BLaER1 treated with 17β-estradiol and CSF1 and Interleukin-3, amounts not matched to agents 10 nM and 100 nM (cell line): Measurements from ENCODE around the gene MSI2.

Source experiments
- H3K27ac ChIP-seq, 11 experiments: shearing (Covaris generic); formaldehyde crosslinking; 2 replicates each; pipeline ENCODE4 v1.8.1; 2022
- H3K27me3 ChIP-seq, 11 experiments: shearing (Covaris generic); formaldehyde crosslinking; 2 replicates each; pipeline ENCODE4 v1.8.1; 2022
- H3K36me3 ChIP-seq, 11 experiments: shearing (Covaris generic); formaldehyde crosslinking; 2 replicates each; pipeline ENCODE4 v1.8.1; 2022
- H3K4me1 ChIP-seq, 10 experiments: shearing (Covaris generic); formaldehyde crosslinking; 2 replicates each; pipeline ENCODE4 v1.8.1; 2022
- H3K4me2 ChIP-seq, 11 experiments: shearing (Covaris generic); formaldehyde crosslinking; 2 replicates each; pipeline ENCODE4 v1.8.1; 2022
- H3K4me3 ChIP-seq, 10 experiments: shearing (Covaris generic); formaldehyde crosslinking; 2 replicates each; pipeline ENCODE4 v1.8.1; 2022
- H3K9ac ChIP-seq, 11 experiments: shearing (Covaris generic); formaldehyde crosslinking; 2 replicates each; pipeline ENCODE4 v1.8.1; 2022
- H3K9me3 ChIP-seq, 11 experiments: shearing (Covaris generic); formaldehyde crosslinking; replicated peaks in 1 of 11; 2 replicates each; pipeline ENCODE4 v1.8.1; 2022
- H4K20me1 ChIP-seq, 11 experiments: shearing (Covaris generic); formaldehyde crosslinking; 2 replicates each; pipeline ENCODE4 v1.8.1; 2022
- Cebpa-rat ChIP-seq, 11 experiments: shearing (Covaris generic); IDR thresholded peaks; 2 replicates each; pipeline ENCODE4 v1.8.1; 2022

Gene MSI2

GRCh38 chr17:57255776-57256681 is at the start of gene MSI2:
Gene MSI2, plus strand, starts transcription at chr17:57256523. Its CDS starts 220 bp downstream, at chr17:57256743.
- H3K9me3 ChIP-seq: peaks cover 5 to 8% (median 6%) of the 10 kb centered on the region in 11 experiments; a peak in 15 of 22 replicates
- TF ChIP-seq Cebpa-rat (IDR thresholded peaks at IDR 0.05): no peak
- peaks cover 27 to 46% (median 33%) of the 10 kb centered on the region in 10 experiments for H3K4me1 ChIP-seq
- H3K27me3 ChIP-seq: no peaks in the 10 kb centered on the region
- peaks cover 0 to 22% (median 0%) of the 10 kb centered on the region in 11 experiments; a peak in 3 of 22 replicates for H3K36me3 ChIP-seq
- peaks cover 0 to 20% (median 0%) of the 10 kb centered on the region in 11 experiments; a peak in 6 of 22 replicates for H4K20me1 ChIP-seq
- peak within 1 kb of the TSS; percentile 66 to 81 (median 76) for H3K4me3 ChIP-seq
- peak within 1 kb of the TSS; percentile 78 to 86 (median 83) for H3K9ac ChIP-seq
- peak within 1 kb of the TSS; percentile 91 to 100 (median 97) for H3K4me2 ChIP-seq
- peak within 1 kb of the TSS in 10 of 11 experiments; percentile 55 to 86 (median 76); a peak in 20 of 22 replicates for H3K27ac ChIP-seq

GRCh38 chr17:57206928-57207327 is 49.4 kb upstream of the MSI2 start:
- H4K20me1 ChIP-seq: no peaks in the 10 kb centered on the region; a peak in 1 of 22 replicates
- no peak for TF ChIP-seq Cebpa-rat (IDR thresholded peaks at IDR 0.05)
- no peak overlapping the region for H3K9ac ChIP-seq
- no peaks in the 10 kb centered on the region for H3K36me3 ChIP-seq
- H3K27ac ChIP-seq: no peak overlapping the region
- H3K4me3 ChIP-seq: no peak overlapping the region
- H3K27me3 ChIP-seq: no peaks in the 10 kb centered on the region
- peaks cover 29 to 48% (median 41%) of the 10 kb centered on the region in 11 experiments for H3K9me3 ChIP-seq
- H3K4me1 ChIP-seq: peaks cover 0 to 6% (median 0%) of the 10 kb centered on the region in 10 experiments; a peak in 2 of 20 replicates
- H3K4me2 ChIP-seq: no peak overlapping the region

- no peaks in the 10 kb centered on the region; a peak in 1 of 22 replicates for H4K20me1 ChIP-seq
- H3K27me3 ChIP-seq: no peaks in the 10 kb centered on the region
- H3K36me3 ChIP-seq: no peaks in the 10 kb centered on the region
- H3K4me3 ChIP-seq: no peak overlapping the region
- no peak overlapping the region for H3K27ac ChIP-seq
- H3K9ac ChIP-seq: no peak overlapping the region
- peaks cover 29 to 48% (median 41%) of the 10 kb centered on the region in 11 experiments for H3K9me3 ChIP-seq
- no peak for TF ChIP-seq Cebpa-rat (IDR thresholded peaks at IDR 0.05)
- H3K4me1 ChIP-seq: peaks cover 0 to 6% (median 0%) of the 10 kb centered on the region in 10 experiments; a peak in 2 of 20 replicates
- H3K4me2 ChIP-seq: no peak overlapping the region
Observed at GRCh38 chr17:57207396-57207795, 48.9 kb upstream of the MSI2 start.

- no peak overlapping the region for H3K4me3 ChIP-seq
- no peaks in the 10 kb centered on the region for H3K27me3 ChIP-seq
- H3K9me3 ChIP-seq: peaks cover 37 to 52% (median 48%) of the 10 kb centered on the region in 11 experiments
- H3K4me1 ChIP-seq: peaks cover 0 to 2% (median 0%) of the 10 kb centered on the region in 10 experiments; a peak in 2 of 20 replicates
- no peak for TF ChIP-seq Cebpa-rat (IDR thresholded peaks at IDR 0.05)
- no peak overlapping the region for H3K9ac ChIP-seq
- H3K4me2 ChIP-seq: no peak overlapping the region
- H3K36me3 ChIP-seq: no peaks in the 10 kb centered on the region
- no peaks in the 10 kb centered on the region for H4K20me1 ChIP-seq
- no peak overlapping the region for H3K27ac ChIP-seq
Observed at GRCh38 chr17:57210224-57210553, 46.1 kb upstream of the MSI2 start.

- Histone ChIP-seq H3K4me3 (no peak overlapping the region), H3K9me3 (peaks cover 37 to 51% (median 44%) of the 10 kb centered on the region in 11 experiments), H3K36me3 (no peaks in the 10 kb centered on the region), H3K4me2 (no peak overlapping the region), H3K9ac (no peak overlapping the region), H3K27ac (no peak overlapping the region), H4K20me1 (no peaks in the 10 kb centered on the region), H3K4me1 (no peaks in the 10 kb centered on the region), H3K27me3 (no peaks in the 10 kb centered on the region)
- no peak for TF ChIP-seq Cebpa-rat (IDR thresholded peaks at IDR 0.05)
Observed at GRCh38 chr17:57210972-57211411, 45.3 kb upstream of the MSI2 start.

- Histone ChIP-seq H3K9me3 (peaks cover 35 to 47% (median 39%) of the 10 kb centered on the region in 11 experiments), H4K20me1 (no peaks in the 10 kb centered on the region), H3K27me3 (no peaks in the 10 kb centered on the region), H3K4me3 (no peak overlapping the region), H3K27ac (no peak overlapping the region), H3K4me2 (no peak overlapping the region), H3K4me1 (no peaks in the 10 kb centered on the region), H3K36me3 (no peaks in the 10 kb centered on the region), H3K9ac (no peak overlapping the region)
- TF ChIP-seq Cebpa-rat (IDR thresholded peaks at IDR 0.05): no peak
Observed at GRCh38 chr17:57211543-57211942, 44.8 kb upstream of the MSI2 start.

GRCh38 chr17:57213180-57213825 is 43.0 kb upstream of the MSI2 start:
- no peaks in the 10 kb centered on the region for H3K27me3 ChIP-seq
- no peak for TF ChIP-seq Cebpa-rat (IDR thresholded peaks at IDR 0.05)
- H3K4me3 ChIP-seq: no peak overlapping the region
- H4K20me1 ChIP-seq: no peaks in the 10 kb centered on the region
- H3K9ac ChIP-seq: no peak overlapping the region
- peaks cover 20 to 32% (median 26%) of the 10 kb centered on the region in 11 experiments for H3K9me3 ChIP-seq
- H3K4me2 ChIP-seq: no peak overlapping the region
- no peak overlapping the region for H3K27ac ChIP-seq
- H3K4me1 ChIP-seq: no peaks in the 10 kb centered on the region
- no peaks in the 10 kb centered on the region for H3K36me3 ChIP-seq

GRCh38 chr17:57215317-57215716 is 41.0 kb upstream of the MSI2 start:
- Histone ChIP-seq H3K27ac (no peak overlapping the region), H3K4me1 (no peaks in the 10 kb centered on the region), H3K36me3 (no peaks in the 10 kb centered on the region), H4K20me1 (no peaks in the 10 kb centered on the region), H3K4me3 (no peak overlapping the region), H3K9me3 (peaks cover 3 to 31% (median 11%) of the 10 kb centered on the region in 11 experiments; a peak in 15 of 22 replicates), H3K4me2 (no peak overlapping the region), H3K9ac (no peak overlapping the region), H3K27me3 (no peaks in the 10 kb centered on the region)
- no peak for TF ChIP-seq Cebpa-rat (IDR thresholded peaks at IDR 0.05)
